ENCODE measurements around the gene WASHC4. TPM values are rescaled to one million over a fixed set of nuclear protein-coding genes. Genes with fewer than 3 reads are reported as not detected.
A peak's percentile ranks its signal among the peaks of the same experiment; 100 is the strongest.

WASHC4 gene
- total RNA-seq, 2 donors from 2014 or later, result 27.2 to 40.9 TPM

GRCh38 chr12:105100207-105100985, 7.1 kb upstream of the WASHC4 start:
- Histone ChIP-seq H3K4me1 (no peaks in the 10 kb centered on the region), H3K9ac (ENCODE audit: low read depth in 2 of 2, low read length in 2 of 2) (no peak overlapping the region), H3K4me3 (no peak overlapping the region), H3K27ac (no peak overlapping the region), H3K27me3 (no peaks in the 10 kb centered on the region), H3K36me3 (no peaks in the 10 kb centered on the region), H3K9me3 (no peaks in the 10 kb centered on the region)
- TF ChIP-seq CTCF (IDR thresholded peaks at IDR 0.05), result no peak
- intact Hi-C loops (cut with DNase I), result no loop called here
- DNase-seq, result no peak

GRCh38 chr12:105100998-105101397, 6.5 kb upstream of the WASHC4 start:
- TF ChIP-seq CTCF (IDR thresholded peaks at IDR 0.05), result no peak
- DNase-seq, result no peak
- Histone ChIP-seq H3K9me3 (no peaks in the 10 kb centered on the region), H3K4me1 (no peaks in the 10 kb centered on the region), H3K9ac (ENCODE audit: low read depth in 2 of 2, low read length in 2 of 2) (no peak overlapping the region), H3K27me3 (no peaks in the 10 kb centered on the region), H3K4me3 (no peak overlapping the region), H3K27ac (no peak overlapping the region), H3K36me3 (no peaks in the 10 kb centered on the region)
- intact Hi-C loops (cut with DNase I), result no loop called here

- H3K27ac ChIP-seq, result no peak overlapping the region
- no peaks in the 10 kb centered on the region for H3K36me3 ChIP-seq
- intact Hi-C loops (cut with DNase I), result no loop called here
- TF ChIP-seq CTCF (IDR thresholded peaks at IDR 0.05), result no peak
- DNase-seq, result no peak
- H3K9ac ChIP-seq (ENCODE audit: low read depth in 2 of 2, low read length in 2 of 2), result no peak overlapping the region
- no peaks in the 10 kb centered on the region for H3K27me3 ChIP-seq
- H3K4me1 ChIP-seq, result no peaks in the 10 kb centered on the region
- no peaks in the 10 kb centered on the region for H3K9me3 ChIP-seq
- no peak overlapping the region for H3K4me3 ChIP-seq
Measured at GRCh38 chr12:105102673-105103072, 4.9 kb upstream of the WASHC4 start.

- H3K9me3 ChIP-seq, result no peaks in the 10 kb centered on the region
- no peak overlapping the region for H3K27ac ChIP-seq
- no peak for DNase-seq
- H3K27me3 ChIP-seq, result no peaks in the 10 kb centered on the region
- H3K9ac ChIP-seq (ENCODE audit: low read depth in 2 of 2, low read length in 2 of 2), result no peak overlapping the region
- no peaks in the 10 kb centered on the region for H3K36me3 ChIP-seq
- H3K4me3 ChIP-seq, result no peak overlapping the region
- TF ChIP-seq CTCF (IDR thresholded peaks at IDR 0.05), result no peak
- intact Hi-C loops (cut with DNase I), result no loop called here
- H3K4me1 ChIP-seq, result no peaks in the 10 kb centered on the region
Measured at GRCh38 chr12:105104762-105105161, 2.8 kb upstream of the WASHC4 start.

- Histone ChIP-seq H3K27me3 (no peaks in the 10 kb centered on the region), H3K27ac (no peak overlapping the region), H3K4me1 (no peaks in the 10 kb centered on the region), H3K9ac (ENCODE audit: low read depth in 2 of 2, low read length in 2 of 2) (peak overlapping the region in 1 of 2 donors; percentile 89), H3K4me3 (peak overlapping the region; percentile 92), H3K36me3 (no peaks in the 10 kb centered on the region), H3K9me3 (no peaks in the 10 kb centered on the region)
- intact Hi-C loops (cut with DNase I), result no loop called here
- no peak for DNase-seq
- TF ChIP-seq CTCF (IDR thresholded peaks at IDR 0.05), result no peak
Measured at GRCh38 chr12:105106621-105107020, 910 bp upstream of the WASHC4 start.

Measured in colonic mucosa (tissue), 4 donors.